GM08714 (cell line): Measurements from ENCODE around the gene DHDDS.
A peak's percentile ranks its signal among the peaks of the same experiment; 100 is the strongest.

Experiments
- H3K4me3 ChIP-seq: fragments of 200-500 bp; sonication (Bioruptor generic); 2 replicates; pipeline ENCODE4 v1.5.1; 2014; ENCODE audit warnings: mild to moderate bottlenecking, low read length, inconsistent platforms
- ZNF274 ChIP-seq: IDR thresholded peaks from 2 replicates; pipeline ENCODE4 v1.6.1; 2012; ENCODE audit warnings: mild to moderate bottlenecking, low read depth, low read length

Gene DHDDS

GRCh38 chr1:26450908-26451307 lies 18.8 kb downstream of the DHDDS start:
- no peak overlapping the region for H3K4me3 ChIP-seq
- no peak for TF ChIP-seq ZNF274

GRCh38 chr1:26452459-26453183 lies 20.5 kb downstream of the DHDDS start:
- TF ChIP-seq ZNF274, result no peak
- no peak overlapping the region for H3K4me3 ChIP-seq

- H3K4me3 ChIP-seq, result no peak overlapping the region
- TF ChIP-seq ZNF274, result no peak
Measured at GRCh38 chr1:26459148-26459547, 27.0 kb downstream of the DHDDS start.

- TF ChIP-seq ZNF274, result no peak
- H3K4me3 ChIP-seq, result no peak overlapping the region
Measured at GRCh38 chr1:26459573-26460031, 27.5 kb downstream of the DHDDS start.

GRCh38 chr1:26468911-26469310 lies 36.8 kb downstream of the DHDDS start:
- H3K4me3 ChIP-seq, result no peak overlapping the region

GRCh38 chr1:26469558-26469957 lies 37.4 kb downstream of the DHDDS start:
- no peak for TF ChIP-seq ZNF274
- H3K4me3 ChIP-seq, result no peak overlapping the region

More at GRCh38 chr1:26468911-26469310, 36.8 kb downstream of the DHDDS start:
- TF ChIP-seq ZNF274, result no peak

- no peak for TF ChIP-seq ZNF274
- H3K4me3 ChIP-seq, result peak overlapping the region; percentile 93; the same call in 1 of the 2 replicates
Measured at GRCh38 chr1:26470878-26471497, 38.9 kb downstream of the DHDDS start.

- peak overlapping the region; percentile 93; the same call in 1 of the 2 replicates for H3K4me3 ChIP-seq
- no peak for TF ChIP-seq ZNF274
Measured at GRCh38 chr1:26471498-26472319, 39.6 kb downstream of the DHDDS start.

- peak within 1 kb of the TSS; percentile 95 for H3K4me3 ChIP-seq
- no peak for TF ChIP-seq ZNF274
Measured at GRCh38 chr1:26472320-26472900, 40.3 kb downstream of the DHDDS start, which contains the start of gene HMGN2. HMGN2 (plus strand) TSS chr1:26472440; CDS start chr1:26472613, 173 bp downstream.

- no peak for TF ChIP-seq ZNF274
- peak overlapping the region; percentile 95 for H3K4me3 ChIP-seq
Measured at GRCh38 chr1:26472901-26473845, 41.1 kb downstream of the DHDDS start.

- no peak overlapping the region for H3K4me3 ChIP-seq
- TF ChIP-seq ZNF274, result no peak
Measured at GRCh38 chr1:26474818-26475217, 42.7 kb downstream of the DHDDS start.

- H3K4me3 ChIP-seq, result no peak overlapping the region
- TF ChIP-seq ZNF274, result no peak
Measured at GRCh38 chr1:26475989-26476388, 43.9 kb downstream of the DHDDS start.

- H3K4me3 ChIP-seq, result no peak overlapping the region
- no peak for TF ChIP-seq ZNF274
Measured at GRCh38 chr1:26476958-26477357, 44.8 kb downstream of the DHDDS start.
